A549 (cell line): Measurements from ENCODE around the gene GMCL2.

Experiments used
- CHD4 ChIP-seq: fragments of 200-600 bp; sonication (generic); IDR thresholded peaks from 2 replicates; pipeline ENCODE4 v1.6.1; 2016; ENCODE audit warnings: antibody characterized with exemption, mild to moderate bottlenecking, borderline replicate concordance
- MYC ChIP-seq: IDR thresholded peaks from 2 replicates; pipeline ENCODE4 v1.6.1; 2012; ENCODE audit warnings: mild to moderate bottlenecking, inconsistent platforms, low read length, improper control_type of control experiment, borderline replicate concordance
- RARB ChIP-seq: fragments of 250-450 bp; sonication (Bioruptor Pico); IDR thresholded peaks from 2 replicates; pipeline ENCODE4 v1.8.0; 2021; ENCODE audit warnings: mild to moderate bottlenecking, moderate library complexity
- REST ChIP-seq: fragments of 200-600 bp; sonication (generic); IDR thresholded peaks from 2 replicates; pipeline ENCODE4 v1.6.1; 2016; ENCODE audit warnings: antibody characterized with exemption, mild to moderate bottlenecking, moderate library complexity
- ZFP36 ChIP-seq: fragments of 450-650 bp; IDR thresholded peaks from 2 replicates; pipeline ENCODE4 v1.6.1; 2014; ENCODE audit warnings: borderline replicate concordance; ENCODE audit not compliant: partially characterized antibody
- TF ChIP-seq, protein P1 (sequence below): fragments of >200 bp; sonication (Bioruptor Twin); formaldehyde crosslinking; IDR thresholded peaks from 3 replicates; pipeline ENCODE4 v1.5.1; 2016

DNA sequence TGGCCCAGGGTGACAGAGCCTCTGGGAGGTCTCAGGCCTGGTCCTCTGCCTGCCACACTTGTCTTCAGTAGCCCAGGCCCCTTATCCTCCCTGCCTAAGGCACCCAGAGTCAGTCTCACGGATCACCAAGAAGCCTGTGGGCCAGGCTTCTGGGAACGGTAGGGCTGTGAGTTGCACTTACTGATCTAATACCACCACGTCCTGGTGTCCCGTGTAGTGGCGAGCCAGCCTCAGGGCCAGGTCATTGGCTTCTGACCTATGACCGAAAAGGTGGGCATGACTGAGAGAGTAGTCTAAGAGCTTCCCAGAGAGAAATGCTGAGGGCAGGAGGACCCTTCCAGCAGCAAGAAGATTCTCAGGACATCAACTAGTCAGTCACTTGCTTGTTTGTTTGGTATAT lies 38.0 kb upstream of the GMCL2 start:
- TF ChIP-seq, protein P1, sequence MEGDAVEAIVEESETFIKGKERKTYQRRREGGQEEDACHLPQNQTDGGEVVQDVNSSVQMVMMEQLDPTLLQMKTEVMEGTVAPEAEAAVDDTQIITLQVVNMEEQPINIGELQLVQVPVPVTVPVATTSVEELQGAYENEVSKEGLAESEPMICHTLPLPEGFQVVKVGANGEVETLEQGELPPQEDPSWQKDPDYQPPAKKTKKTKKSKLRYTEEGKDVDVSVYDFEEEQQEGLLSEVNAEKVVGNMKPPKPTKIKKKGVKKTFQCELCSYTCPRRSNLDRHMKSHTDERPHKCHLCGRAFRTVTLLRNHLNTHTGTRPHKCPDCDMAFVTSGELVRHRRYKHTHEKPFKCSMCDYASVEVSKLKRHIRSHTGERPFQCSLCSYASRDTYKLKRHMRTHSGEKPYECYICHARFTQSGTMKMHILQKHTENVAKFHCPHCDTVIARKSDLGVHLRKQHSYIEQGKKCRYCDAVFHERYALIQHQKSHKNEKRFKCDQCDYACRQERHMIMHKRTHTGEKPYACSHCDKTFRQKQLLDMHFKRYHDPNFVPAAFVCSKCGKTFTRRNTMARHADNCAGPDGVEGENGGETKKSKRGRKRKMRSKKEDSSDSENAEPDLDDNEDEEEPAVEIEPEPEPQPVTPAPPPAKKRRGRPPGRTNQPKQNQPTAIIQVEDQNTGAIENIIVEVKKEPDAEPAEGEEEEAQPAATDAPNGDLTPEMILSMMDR: no peak
- TF ChIP-seq CHD4 (no peak), ZFP36 (no peak), MYC (no peak), RARB (CRISPR knock-in tag) (no peak), REST (no peak)
